Astrocyte (in vitro differentiated cells and primary cell): ENCODE data around the gene CFAP97D2. TPM values are rescaled to one million over a fixed set of nuclear protein-coding genes. Genes with fewer than 3 reads are reported as not detected.

ENCODE experiments used
- DNase-seq: peaks from one replicate; pipeline ENCODE4 v3.0.0-alpha.2; 2010; ENCODE audit warnings: low read depth
- FAIRE-seq: peaks from 2 replicates; lab custom pipeline; 2011; peaks lifted over from hg19 to GRCh38; lab: Jason Lieb, UNC
- H2AFZ ChIP-seq: 2 replicates; pipeline ENCODE4 v1.6.0; 2012; ENCODE audit warnings: low read depth, low read length, inconsistent platforms
- H3K27ac ChIP-seq: 2 replicates; pipeline ENCODE4 v1.5.1; 2011; ENCODE audit warnings: low read depth, low read length, inconsistent platforms
- H3K27me3 ChIP-seq: 2 replicates; pipeline ENCODE4 v1.6.0; 2011; ENCODE audit warnings: low read length, inconsistent platforms; ENCODE audit not compliant: insufficient read depth
- H3K36me3 ChIP-seq: 2 replicates; pipeline ENCODE4 v1.5.1; 2011; ENCODE audit warnings: low read length, inconsistent platforms; ENCODE audit not compliant: insufficient read depth
- H3K4me1 ChIP-seq: 2 replicates; pipeline ENCODE4 v1.5.1; 2011; ENCODE audit warnings: low read length, inconsistent platforms; ENCODE audit not compliant: insufficient read depth
- H3K4me2 ChIP-seq: 2 replicates; pipeline ENCODE4 v1.6.0; 2012; ENCODE audit warnings: low read length, inconsistent platforms
- H3K4me3 ChIP-seq: 2 replicates; pipeline ENCODE4 v1.5.1; 2011; ENCODE audit warnings: low read depth, mild to moderate bottlenecking, low read length, inconsistent platforms; ENCODE audit not compliant: insufficient read depth
- H3K79me2 ChIP-seq: 2 replicates; pipeline ENCODE4 v1.6.0; 2012; ENCODE audit warnings: mild to moderate bottlenecking, low read length, inconsistent platforms; ENCODE audit not compliant: insufficient read depth
- H3K9ac ChIP-seq: 2 replicates; pipeline ENCODE4 v1.6.0; 2012; ENCODE audit warnings: mild to moderate bottlenecking, low read length, inconsistent platforms
- H3K9me3 ChIP-seq: 2 replicates; pipeline ENCODE4 v1.5.1; 2012; ENCODE audit warnings: low read depth, mild to moderate bottlenecking, low read length, inconsistent platforms; ENCODE audit not compliant: insufficient read depth
- H4K20me1 ChIP-seq: 2 replicates; pipeline ENCODE4 v1.6.0; 2012; ENCODE audit warnings: low read length, inconsistent platforms; ENCODE audit not compliant: insufficient read depth
- H3K27ac Mint-ChIP-seq: one replicate; pipeline ENCODE4 v1.8.0; 2021; ENCODE audit warnings: mild to moderate bottlenecking, mixed read lengths; ENCODE audit not compliant: unreplicated experiment
- H3K27me3 Mint-ChIP-seq: one replicate; pipeline ENCODE4 v1.8.0; 2021; ENCODE audit warnings: low read depth, mixed read lengths; ENCODE audit not compliant: unreplicated experiment
- H3K36me3 Mint-ChIP-seq: one replicate; pipeline ENCODE4 v1.8.0; 2021; ENCODE audit warnings: low read depth, mixed read lengths; ENCODE audit not compliant: unreplicated experiment
- H3K4me1 Mint-ChIP-seq: one replicate; pipeline ENCODE4 v1.8.0; 2021; ENCODE audit warnings: low read depth, mixed read lengths; ENCODE audit not compliant: unreplicated experiment
- H3K4me3 Mint-ChIP-seq: one replicate; pipeline ENCODE4 v1.8.0; 2021; ENCODE audit warnings: mild to moderate bottlenecking, moderate library complexity, mixed read lengths; ENCODE audit not compliant: unreplicated experiment
- H3K9me3 Mint-ChIP-seq: one replicate; pipeline ENCODE4 v1.8.0; 2021; ENCODE audit warnings: mild to moderate bottlenecking, mixed read lengths; ENCODE audit not compliant: unreplicated experiment
- EZH2 ChIP-seq: IDR thresholded peaks from 2 replicates; pipeline ENCODE4 v1.6.1; 2012; ENCODE audit warnings: mild to moderate bottlenecking, low read length, inconsistent platforms; ENCODE audit not compliant: insufficient read depth
- total RNA-seq: library from RNA; stranded (reverse); gene quantifications from 2 replicates; pipeline ENCODE4 v1.2.1, GENCODE V29; 2021
- TF ChIP-seq, protein P1 (sequence below): IDR thresholded peaks from 2 replicates; pipeline ENCODE4 v1.5.1; 2011; ENCODE audit warnings: low read depth, mild to moderate bottlenecking, inconsistent platforms, low read length, moderate library complexity; ENCODE audit not compliant: insufficient read depth

CFAP97D2 gene
- total RNA-seq, 1 donor from 2014 or later, result not detected

DNA sequence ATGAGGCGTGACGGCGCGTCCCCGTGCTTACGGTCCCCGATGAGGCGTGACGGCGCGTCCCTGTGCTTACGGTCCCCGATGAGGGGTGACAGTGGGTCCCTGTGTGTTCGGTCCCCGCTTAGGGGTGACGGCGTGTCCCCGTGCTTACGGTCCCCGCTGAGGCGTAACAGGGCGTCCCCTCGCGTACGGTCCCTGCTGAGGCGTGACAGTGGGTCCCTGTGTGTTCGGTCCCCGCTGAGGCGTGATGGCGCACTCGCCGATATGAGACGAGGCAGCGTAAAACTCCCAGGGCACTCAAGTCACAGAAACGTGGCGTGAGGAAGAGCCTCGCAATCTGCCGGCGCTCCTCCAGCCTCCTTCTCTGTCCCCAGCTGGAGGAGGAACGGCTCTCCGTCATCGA is 20.9 kb downstream of the CFAP97D2 start:
- Histone ChIP-seq H3K9ac (no peak overlapping the region), H4K20me1 (no peaks in the 10 kb centered on the region), H3K4me1 (no peaks in the 10 kb centered on the region), H3K4me2 (peak overlapping the region; percentile 62), H3K4me3 (no peak overlapping the region), H3K79me2 (no peaks in the 10 kb centered on the region), H3K27ac (no peak overlapping the region), H3K27me3 (peaks cover 6% of the 10 kb centered on the region), H2AFZ (peak overlapping the region; percentile 53), H3K36me3 (no peaks in the 10 kb centered on the region), H3K9me3 (no peaks in the 10 kb centered on the region)
- no peak overlapping the region for H3K4me3 Mint-ChIP-seq
- no peak overlapping the region for H3K27ac Mint-ChIP-seq
- FAIRE-seq, result no peak
- no peaks in the 10 kb centered on the region for H3K4me1 Mint-ChIP-seq
- no peak for DNase-seq
- peak; percentile 38 for TF ChIP-seq EZH2
- TF ChIP-seq, protein P1, sequence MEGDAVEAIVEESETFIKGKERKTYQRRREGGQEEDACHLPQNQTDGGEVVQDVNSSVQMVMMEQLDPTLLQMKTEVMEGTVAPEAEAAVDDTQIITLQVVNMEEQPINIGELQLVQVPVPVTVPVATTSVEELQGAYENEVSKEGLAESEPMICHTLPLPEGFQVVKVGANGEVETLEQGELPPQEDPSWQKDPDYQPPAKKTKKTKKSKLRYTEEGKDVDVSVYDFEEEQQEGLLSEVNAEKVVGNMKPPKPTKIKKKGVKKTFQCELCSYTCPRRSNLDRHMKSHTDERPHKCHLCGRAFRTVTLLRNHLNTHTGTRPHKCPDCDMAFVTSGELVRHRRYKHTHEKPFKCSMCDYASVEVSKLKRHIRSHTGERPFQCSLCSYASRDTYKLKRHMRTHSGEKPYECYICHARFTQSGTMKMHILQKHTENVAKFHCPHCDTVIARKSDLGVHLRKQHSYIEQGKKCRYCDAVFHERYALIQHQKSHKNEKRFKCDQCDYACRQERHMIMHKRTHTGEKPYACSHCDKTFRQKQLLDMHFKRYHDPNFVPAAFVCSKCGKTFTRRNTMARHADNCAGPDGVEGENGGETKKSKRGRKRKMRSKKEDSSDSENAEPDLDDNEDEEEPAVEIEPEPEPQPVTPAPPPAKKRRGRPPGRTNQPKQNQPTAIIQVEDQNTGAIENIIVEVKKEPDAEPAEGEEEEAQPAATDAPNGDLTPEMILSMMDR, result no peak
- H3K9me3 Mint-ChIP-seq, result peaks cover 5% of the 10 kb centered on the region
- peaks cover 24% of the 10 kb centered on the region for H3K27me3 Mint-ChIP-seq
- H3K36me3 Mint-ChIP-seq, result no peaks in the 10 kb centered on the region

DNA sequence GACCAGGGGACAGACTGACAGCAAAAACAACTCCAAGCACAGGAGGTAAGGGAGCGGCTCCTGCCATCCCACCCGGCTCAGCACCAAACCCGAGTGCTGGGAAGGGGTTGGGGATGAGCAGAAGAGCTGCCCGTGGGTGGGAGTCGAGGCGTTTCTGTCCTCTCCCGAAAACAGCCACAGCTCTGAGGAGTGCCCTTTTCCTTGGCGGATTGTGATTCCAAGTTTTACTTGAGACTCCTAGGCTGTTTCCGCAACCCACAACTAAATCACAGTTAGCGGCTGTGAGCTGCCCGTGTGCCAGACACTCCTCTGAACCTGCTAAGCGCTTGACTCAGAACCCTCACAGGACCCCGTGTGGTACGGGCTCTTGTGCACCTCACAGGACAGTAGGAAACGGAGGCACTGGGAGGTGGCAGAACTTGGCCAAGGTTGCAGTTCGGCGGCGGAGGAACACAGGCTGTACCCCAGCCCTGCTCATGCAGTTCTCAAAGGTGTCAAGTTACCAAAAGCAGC is 21.4 kb downstream of the CFAP97D2 start:
- H3K9me3 Mint-ChIP-seq, result peaks cover 5% of the 10 kb centered on the region
- FAIRE-seq, result no peak
- H3K4me3 Mint-ChIP-seq, result no peak overlapping the region
- no peaks in the 10 kb centered on the region for H3K36me3 Mint-ChIP-seq
- H3K27me3 Mint-ChIP-seq, result peaks cover 20% of the 10 kb centered on the region
- H3K9ac ChIP-seq, result no peak overlapping the region
- no peaks in the 10 kb centered on the region for H3K4me1 Mint-ChIP-seq
- peak; percentile 5 for DNase-seq
- no peak overlapping the region for H3K27ac Mint-ChIP-seq
- H4K20me1 ChIP-seq, result no peaks in the 10 kb centered on the region
- H3K4me2 ChIP-seq, result peak overlapping the region; percentile 62
- no peaks in the 10 kb centered on the region for H3K9me3 ChIP-seq
- peak overlapping the region; percentile 53 for H2AFZ ChIP-seq
- no peaks in the 10 kb centered on the region for H3K36me3 ChIP-seq
- no peak for TF ChIP-seq EZH2
- TF ChIP-seq, protein P1, result no peak
- no peaks in the 10 kb centered on the region for H3K4me1 ChIP-seq
- H3K27me3 ChIP-seq, result peaks cover 4% of the 10 kb centered on the region
- no peak overlapping the region for H3K27ac ChIP-seq
- H3K79me2 ChIP-seq, result no peaks in the 10 kb centered on the region
- H3K4me3 ChIP-seq, result no peak overlapping the region

DNA sequence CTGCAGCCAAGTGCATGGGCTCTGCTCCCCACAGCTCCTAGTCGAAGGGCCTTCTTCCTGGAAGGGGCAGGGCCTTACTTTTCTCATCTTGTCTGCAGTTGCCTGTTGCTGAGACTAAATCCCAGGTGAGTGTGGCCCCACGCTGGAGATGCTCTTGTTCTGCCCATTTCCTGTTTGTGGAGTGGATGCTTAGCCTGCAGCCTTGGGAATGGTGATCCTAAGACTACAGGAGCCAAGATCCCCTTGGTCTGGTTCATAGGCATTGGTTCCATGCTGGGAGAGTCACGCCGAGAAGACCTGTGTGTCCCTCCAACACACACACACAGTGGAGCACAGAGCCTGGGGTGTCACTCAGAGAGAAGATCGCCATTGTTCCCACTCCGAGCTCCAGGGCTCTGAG is 23.5 kb downstream of the CFAP97D2 start:
- Histone ChIP-seq H3K9ac (no peak overlapping the region), H3K4me2 (no peak overlapping the region), H2AFZ (no peak overlapping the region), H3K9me3 (peaks cover 7% of the 10 kb centered on the region), H3K79me2 (no peaks in the 10 kb centered on the region), H3K4me3 (no peak overlapping the region), H3K36me3 (no peaks in the 10 kb centered on the region), H4K20me1 (no peaks in the 10 kb centered on the region), H3K27ac (no peak overlapping the region), H3K27me3 (peaks cover 4% of the 10 kb centered on the region), H3K4me1 (no peaks in the 10 kb centered on the region)
- DNase-seq (no peak), FAIRE-seq (no peak)
- Mint-ChIP-seq H3K36me3 (no peaks in the 10 kb centered on the region), H3K27ac (no peak overlapping the region), H3K4me3 (no peak overlapping the region), H3K27me3 (peaks cover 20% of the 10 kb centered on the region), H3K9me3 (peaks cover 14% of the 10 kb centered on the region), H3K4me1 (no peaks in the 10 kb centered on the region)
- TF ChIP-seq, protein P1, result no peak
- TF ChIP-seq EZH2, result no peak
